HG02970 (cell line): ENCODE results near the gene BAX.
"Not testable (repeated sequence)": the region's sequence is repeated elsewhere in the genome, so short reads cannot be mapped to it uniquely, and the experiment has no call there.

Experiments
- ATAC-seq: cut with Tn5 transposase; IDR thresholded peaks from one replicate; pipeline ENCODE4 v1.9.1; 2021; ENCODE audit warnings: mild to moderate bottlenecking, moderate library complexity, moderate number of reproducible peaks; ENCODE audit not compliant: unreplicated experiment, low FRiP score

Gene BAX

GRCh38 chr19:48954595-48955307 lies at the start of gene BAX:
BAX (plus strand) TSS chr19:48954875; CDS start chr19:48954929, 54 bp downstream.
- peak; percentile 88 for ATAC-seq

- no peak for ATAC-seq
These were observed 49.0 kb upstream of the BAX start for GRCh38 chr19:48905664-48906063.

DNA sequence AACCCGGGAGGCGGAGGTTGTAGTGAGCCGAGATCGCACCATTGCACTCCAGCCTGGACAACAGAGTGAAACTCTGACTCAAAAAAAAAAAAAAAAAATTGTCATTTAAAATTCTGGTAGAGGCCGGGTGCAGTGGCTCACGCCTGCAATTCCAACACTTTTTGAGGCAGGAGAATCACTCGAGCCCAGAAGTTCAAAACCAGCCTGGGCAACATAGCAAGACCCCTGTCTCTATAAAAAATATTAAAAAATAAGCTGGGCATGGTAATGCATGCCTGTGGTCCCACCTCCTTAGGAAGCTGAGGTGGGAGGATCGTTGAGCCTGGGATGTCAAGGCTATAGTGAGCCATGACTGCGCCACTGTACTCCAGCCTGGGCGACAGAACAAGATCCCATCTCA lies 48.4 kb upstream of the BAX start:
- no peak for ATAC-seq

GRCh38 chr19:48907671-48908070 lies 47.0 kb upstream of the BAX start:
- no peak for ATAC-seq

- not testable (repeated sequence) for ATAC-seq
These were observed 45.1 kb upstream of the BAX start for GRCh38 chr19:48909424-48910077.

DNA sequence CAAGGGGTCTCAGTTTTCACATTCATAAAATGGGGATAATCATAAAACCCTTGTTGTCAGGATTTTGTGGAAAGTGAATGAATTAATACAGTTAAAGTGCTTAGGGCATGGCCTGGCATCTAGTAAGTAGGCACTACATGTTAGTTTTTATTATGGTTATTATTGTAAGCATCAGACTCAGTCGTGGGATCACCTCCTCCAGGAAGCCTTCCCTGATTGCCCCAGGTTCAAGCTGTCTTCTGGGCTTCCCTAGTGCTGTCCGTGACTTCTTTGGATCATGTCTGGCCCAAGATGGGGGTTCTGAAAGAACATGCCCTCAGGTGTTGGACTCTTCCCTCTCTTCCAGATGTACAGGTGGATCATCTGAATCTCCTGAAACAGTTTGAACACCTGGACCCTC lies 43.9 kb upstream of the BAX start:
- no peak for ATAC-seq

DNA sequence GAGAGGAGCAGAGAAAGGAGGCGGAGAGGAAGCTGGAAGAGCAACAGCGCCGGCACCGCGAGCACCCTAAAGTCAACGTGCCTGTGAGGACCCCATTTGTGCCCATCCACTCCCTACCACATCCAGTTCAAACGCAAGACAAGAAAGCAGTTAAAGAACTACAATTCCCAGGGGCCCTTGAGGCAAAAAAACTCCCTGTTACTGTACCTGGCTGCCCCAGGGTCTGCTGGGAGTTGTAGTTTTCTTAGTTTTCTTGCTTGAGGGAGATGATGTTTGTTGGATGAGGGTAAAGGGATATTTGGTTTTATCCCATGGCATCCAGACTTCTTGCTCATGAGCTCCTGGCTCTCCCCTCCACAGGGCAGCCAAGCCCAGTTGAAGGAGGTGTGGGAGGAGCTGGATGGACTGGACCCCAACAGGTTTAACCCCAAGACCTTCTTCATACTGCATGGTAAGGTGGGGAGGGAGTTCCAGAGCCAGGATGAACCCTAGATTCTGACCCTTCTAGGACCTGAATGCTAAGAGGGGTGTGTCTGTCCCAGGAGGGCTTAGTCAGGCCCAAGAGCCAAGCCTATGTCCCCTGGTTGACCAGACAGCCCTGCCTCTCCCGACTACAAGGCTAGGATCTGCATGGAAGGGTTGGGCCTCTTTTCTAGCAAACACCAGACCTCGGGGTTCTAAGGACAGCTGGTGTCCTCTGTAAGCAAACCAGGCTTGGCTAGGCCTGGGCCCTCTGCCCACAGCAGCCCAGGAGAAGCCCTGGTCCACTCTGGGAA lies 41.4 kb upstream of the BAX start:
- ATAC-seq: no peak

DNA sequence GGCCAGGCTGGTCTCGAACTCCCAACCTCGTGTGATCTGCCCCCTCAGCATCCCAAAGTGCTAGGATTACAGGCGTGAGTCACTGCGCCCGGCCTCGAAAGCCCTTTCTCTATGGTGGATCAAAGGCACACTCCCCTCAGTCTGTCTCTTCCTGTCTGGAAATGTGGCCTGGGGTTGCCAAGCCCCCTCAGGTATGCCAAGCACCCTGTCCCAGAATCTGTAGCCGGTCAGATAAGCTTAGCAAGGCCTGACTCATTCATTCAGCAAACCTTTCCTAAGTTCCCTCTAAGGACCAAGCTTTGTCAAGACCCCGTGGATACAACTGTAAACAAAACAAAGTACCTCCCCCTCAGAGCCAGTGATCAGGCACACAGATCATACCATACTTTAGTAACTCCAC lies 40.5 kb upstream of the BAX start:
- no peak for ATAC-seq

DNA sequence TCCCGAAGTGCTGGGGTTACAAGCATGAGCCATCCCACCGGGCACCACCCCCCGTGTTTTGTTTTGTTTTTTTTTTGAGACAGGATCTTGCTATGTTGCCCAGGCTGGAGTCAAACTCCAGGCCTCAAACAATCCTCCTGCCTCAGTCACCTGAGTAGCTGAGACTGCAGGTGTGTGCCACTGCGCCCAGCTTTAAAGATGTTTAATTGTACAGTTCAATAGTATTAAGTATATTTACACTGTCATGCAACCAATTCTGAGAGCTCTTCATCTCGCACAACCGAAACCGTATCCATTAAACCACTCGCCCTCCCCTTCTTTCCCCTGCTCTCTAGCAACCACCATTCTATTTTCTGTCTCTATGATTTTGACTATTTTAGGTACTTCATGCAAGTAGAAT lies 38.9 kb upstream of the BAX start:
- ATAC-seq: no peak

DNA sequence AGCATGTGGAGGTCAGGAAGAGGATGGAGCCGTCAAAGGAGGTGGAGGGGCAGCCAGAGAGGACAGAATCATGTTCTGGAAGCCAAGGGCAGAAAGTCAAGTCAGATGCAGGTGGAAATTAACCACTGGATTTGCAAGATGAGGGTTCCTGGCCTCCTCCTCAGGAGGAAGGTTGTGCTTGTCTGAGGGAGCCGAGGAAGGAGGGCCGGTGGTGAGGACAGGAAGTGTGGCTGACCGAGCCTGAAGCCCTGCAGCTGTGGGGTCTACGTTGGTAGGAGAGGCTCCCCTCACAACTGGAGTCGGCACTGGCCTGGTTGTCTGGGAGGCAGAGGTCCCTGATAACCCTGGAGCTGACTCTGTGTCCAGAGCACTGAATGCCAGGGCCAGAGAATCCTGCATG lies 36.6 kb upstream of the BAX start:
- no peak for ATAC-seq

DNA sequence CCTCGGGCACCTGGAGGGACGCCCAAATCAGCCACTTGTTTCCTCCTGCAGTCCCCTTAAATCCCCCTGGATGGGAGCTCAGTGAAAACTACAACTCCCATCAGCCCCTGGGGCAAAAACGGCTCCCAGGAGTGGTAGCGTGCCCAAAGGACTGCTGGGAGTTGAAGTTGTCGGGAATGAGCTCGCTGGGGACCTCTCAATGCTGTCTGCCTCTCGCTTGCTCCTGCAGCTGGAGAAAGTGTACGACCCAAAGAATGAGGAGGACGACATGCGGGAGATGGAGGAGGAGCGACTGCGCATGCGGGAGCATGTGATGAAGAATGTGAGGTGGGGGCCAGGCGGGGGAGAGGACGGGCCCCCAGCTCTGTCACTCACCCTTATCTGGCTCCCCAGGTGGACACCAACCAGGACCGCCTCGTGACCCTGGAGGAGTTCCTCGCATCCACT lies 35.9 kb upstream of the BAX start:
- ATAC-seq: no peak

DNA sequence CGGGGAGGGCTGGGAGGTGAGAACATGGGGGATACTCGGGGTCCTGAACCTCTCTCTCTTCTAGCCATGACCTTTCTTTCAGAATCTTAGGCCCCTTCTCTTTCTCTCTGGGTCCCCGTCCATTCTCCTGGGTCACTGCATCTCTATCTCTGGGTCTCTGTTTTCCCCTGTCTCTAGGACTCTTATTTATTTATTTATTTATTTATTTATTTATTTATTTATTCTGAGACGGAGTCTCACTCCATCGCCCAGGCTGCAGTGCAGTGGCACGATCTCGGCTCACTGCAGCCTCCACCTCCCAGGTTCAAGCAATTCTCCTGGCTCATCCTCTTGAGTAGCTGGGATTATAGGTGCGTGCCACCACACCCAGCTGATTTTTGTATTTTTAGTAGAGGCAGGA lies 35.4 kb upstream of the BAX start:
- not testable (repeated sequence) for ATAC-seq

- no peak for ATAC-seq
These were observed 33.7 kb upstream of the BAX start for GRCh38 chr19:48920949-48921348.

DNA sequence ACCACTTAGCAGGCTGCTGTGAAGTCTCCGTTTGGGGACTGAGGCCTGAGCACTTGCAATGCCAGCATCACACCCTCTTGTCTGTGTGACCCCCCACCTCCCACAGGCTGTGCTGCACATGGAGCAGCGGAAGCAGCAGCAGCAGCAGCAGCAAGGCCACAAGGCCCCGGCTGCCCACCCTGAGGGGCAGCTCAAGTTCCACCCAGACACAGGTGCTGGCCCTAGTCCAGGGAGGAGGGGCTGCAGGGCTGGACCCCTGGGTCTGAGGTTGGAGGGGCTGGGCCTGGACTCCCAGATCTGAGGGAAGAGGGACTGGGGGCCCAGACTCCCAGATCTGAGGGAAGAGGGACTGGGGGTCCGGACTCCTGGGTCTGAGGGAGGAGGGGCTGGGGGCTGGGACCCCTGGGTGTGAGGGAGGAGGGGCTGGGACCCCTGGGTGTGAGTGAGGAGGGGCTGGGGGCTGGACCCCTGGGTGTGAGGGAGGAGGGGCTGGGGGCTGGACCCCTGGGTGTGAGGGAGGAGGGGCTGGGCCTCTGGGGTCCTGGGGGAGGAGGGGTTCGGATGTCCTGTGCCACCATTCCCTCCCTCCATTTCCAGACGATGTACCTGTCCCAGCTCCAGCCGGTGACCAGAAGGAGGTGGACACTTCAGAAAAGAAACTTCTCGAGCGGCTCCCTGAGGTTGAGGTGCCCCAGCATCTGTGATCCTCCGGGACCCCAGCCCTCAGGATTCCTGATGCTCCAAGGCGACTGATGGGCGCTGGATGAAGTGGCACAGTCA lies 32.8 kb upstream of the BAX start:
- no peak for ATAC-seq

- ATAC-seq: no peak
These were observed 31.9 kb upstream of the BAX start for GRCh38 chr19:48922548-48923490.

DNA sequence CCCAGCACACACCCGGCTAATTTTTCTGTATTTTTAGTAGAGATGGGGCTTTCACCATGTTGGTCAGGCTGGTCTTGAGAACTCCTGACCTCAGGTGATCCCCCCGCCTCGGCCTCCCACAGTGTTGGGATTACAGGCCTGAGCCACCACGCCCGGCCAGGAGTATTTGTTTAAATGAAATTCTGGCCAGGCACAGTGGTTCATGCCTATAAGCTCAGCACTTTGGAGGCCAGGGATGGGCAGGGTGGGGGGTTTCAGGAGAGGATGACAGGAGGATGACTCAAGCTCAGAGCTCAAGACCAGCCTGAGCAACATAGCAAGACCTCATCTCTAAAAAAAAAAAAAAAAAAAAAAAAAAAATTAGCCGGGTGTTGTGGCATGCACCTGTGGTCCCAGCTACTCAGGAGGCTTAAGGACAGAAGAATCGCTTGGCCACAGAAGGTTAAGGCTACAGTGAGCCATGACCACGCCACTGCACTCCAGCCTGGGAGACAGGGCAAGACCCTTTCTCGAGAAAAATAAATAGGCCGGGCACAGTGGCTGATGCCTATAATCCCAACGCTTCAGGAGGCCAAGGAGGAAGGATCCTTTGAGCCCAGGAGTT lies 29.3 kb upstream of the BAX start:
- ATAC-seq: no peak

GRCh38 chr19:48925890-48926289 lies 28.8 kb upstream of the BAX start:
- ATAC-seq: not testable (repeated sequence)

GRCh38 chr19:48926909-48927308 lies 27.8 kb upstream of the BAX start:
- ATAC-seq: no peak

DNA sequence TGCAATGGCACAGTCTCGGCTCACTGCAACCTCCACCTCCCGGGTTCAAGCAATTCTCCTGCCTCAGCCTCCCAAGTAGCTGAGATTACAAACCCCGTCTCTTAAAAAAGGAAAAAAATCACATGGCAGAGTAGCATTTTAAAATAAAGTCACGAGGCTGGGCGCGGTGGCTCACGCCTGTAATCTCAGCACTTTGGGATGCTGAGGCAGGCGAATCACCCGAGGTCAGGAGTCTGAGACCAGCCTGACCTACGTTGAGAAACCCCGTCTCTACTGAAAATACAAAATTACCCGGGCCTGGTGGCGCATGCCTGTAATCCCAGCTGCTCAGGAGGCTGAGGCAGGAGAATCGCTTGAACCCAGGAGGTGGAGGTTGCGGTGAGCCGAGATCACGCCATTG lies 27.0 kb upstream of the BAX start:
- ATAC-seq: not testable (repeated sequence)
